Testis (tissue), 3 donors: ENCODE measurements around the gene TBC1D17. TPM values are rescaled to one million over a fixed set of nuclear protein-coding genes. Genes with fewer than 3 reads are reported as not detected.
A peak's percentile ranks its signal among the peaks of the same experiment; 100 is the strongest.

Source experiments
- DNase-seq: peaks from one replicate; pipeline ENCODE4 v3.0.0-alpha.2; 2019
- H3K27ac ChIP-seq, 2 donors: fragments of 200-600 bp; sonication (generic); one replicate each; pipeline ENCODE4 v1.5.1; 2019
- H3K27me3 ChIP-seq: fragments of 200-600 bp; sonication (generic); one replicate; pipeline ENCODE4 v1.5.1; 2019
- H3K36me3 ChIP-seq: fragments of 200-600 bp; sonication (generic); one replicate; pipeline ENCODE4 v1.5.1; 2017; ENCODE audit warnings: low read depth; ENCODE audit errors: missing control alignments
- H3K4me1 ChIP-seq: fragments of 200-600 bp; sonication (generic); one replicate; pipeline ENCODE4 v1.5.1; 2019
- H3K4me3 ChIP-seq, 2 donors: fragments of 200-600 bp; sonication (generic); one replicate each; pipeline ENCODE4 v1.5.1; 2017 to 2019
- H3K9me3 ChIP-seq: fragments of 200-600 bp; sonication (generic); one replicate; pipeline ENCODE4 v1.5.1; 2017
- CTCF ChIP-seq, 3 experiments: fragments of 450-650 bp in 2 of 3; fragments of 200-600 bp in 1 of 3; sonication (generic) in 1 of 3; IDR thresholded peaks; one replicate each; pipeline ENCODE4 v1.5.1; 2016 to 2019; ENCODE audit warnings: antibody characterized with exemption in 3 of 3, mild to moderate bottlenecking in 2 of 3, moderate library complexity in 1 of 3
- POLR2A ChIP-seq: fragments of 450-650 bp; IDR thresholded peaks from one replicate; pipeline ENCODE4 v1.6.1; 2017; ENCODE audit warnings: antibody characterized with exemption, mild to moderate bottlenecking, moderate library complexity
- WGBS, 2 donors: methylation state at CpG; one replicate each; pipeline ENCODE4 v1.1.5; 2018; 5-methylcytosine and 5-hydroxymethylcytosine counted together
- intact Hi-C: fragments of 100-400 bp; cut with DNase I; formaldehyde crosslinking; loops from one replicate; pipeline ENCODE4 v1.15.1; 2023; ENCODE audit warnings: low total_unique reads
- polyA plus RNA-seq: library from polyadenylated mRNA; stranded (reverse); fragments of 350-450 nt; fragmentation: Illumina TruSeq; extraction: RNeasy Lipid Tissue Mini Kit (QIAGEN cat#74804); gene quantifications from one replicate; pipeline ENCODE4 v1.2.3, GENCODE V29; 2014; ENCODE audit warnings: low read depth, low replicate concordance; ENCODE audit not compliant: insufficient read depth
- total RNA-seq, 2 donors: library from RNA; depleted of rRNA; stranded (reverse); fragments of >200 nt; gene quantifications; one replicate each; pipeline ENCODE4 v1.2.3, GENCODE V29; 2016

TBC1D17 gene
- total and polyA plus RNA-seq, 3 donors from 2014 or later, result 31.1 to 49.1 (median 47.2) TPM

GRCh38 chr19:49929611-49930482, 52.3 kb downstream of the TBC1D17 start:
- 2 to 3% methylated on average over 27 to 43 of the region's 43 CpGs for WGBS, 2 donors
- Histone ChIP-seq H3K36me3 (no peaks in the 10 kb centered on the region), H3K27me3 (no peaks in the 10 kb centered on the region), H3K9me3 (no peaks in the 10 kb centered on the region), H3K4me3 (peak overlapping the region; percentile 86 to 98), H3K4me1 (peaks cover 15% of the 10 kb centered on the region), H3K27ac (peak overlapping the region; percentile 93 to 96)
- TF ChIP-seq CTCF (IDR thresholded peaks at IDR 0.05) (no peak), POLR2A (no peak)
- intact Hi-C loops, result no loop called here
- DNase-seq, result peak; percentile 95

GRCh38 chr19:49930483-49931011, 53.0 kb downstream of the TBC1D17 start:
- peaks cover 14% of the 10 kb centered on the region for H3K4me1 ChIP-seq
- H3K36me3 ChIP-seq, result no peaks in the 10 kb centered on the region
- WGBS, 2 donors, result 34 to 43% methylated on average over 12 to 15 of the region's 15 CpGs
- peak overlapping the region; percentile 93 to 96 for H3K27ac ChIP-seq
- intact Hi-C loops, result no loop called here
- DNase-seq, result no peak
- H3K27me3 ChIP-seq, result no peaks in the 10 kb centered on the region
- no peaks in the 10 kb centered on the region for H3K9me3 ChIP-seq
- peak overlapping the region; percentile 86 to 98 for H3K4me3 ChIP-seq
- no peak for TF ChIP-seq CTCF (IDR thresholded peaks at IDR 0.05)
- no peak for TF ChIP-seq POLR2A

- DNase-seq, result no peak
- intact Hi-C loops, result no loop called here
- no peaks in the 10 kb centered on the region for H3K27me3 ChIP-seq
- TF ChIP-seq CTCF (IDR thresholded peaks at IDR 0.05), result no peak
- TF ChIP-seq POLR2A, result no peak
- H3K9me3 ChIP-seq, result no peaks in the 10 kb centered on the region
- no peak overlapping the region for H3K4me3 ChIP-seq
- peak overlapping the region in 1 of 2 donors; percentile 93 for H3K27ac ChIP-seq
- H3K36me3 ChIP-seq, result no peaks in the 10 kb centered on the region
- 82 to 91% methylated on average over 7 of the region's 7 CpGs for WGBS, 2 donors
- peaks cover 14% of the 10 kb centered on the region for H3K4me1 ChIP-seq
These were observed 54.0 kb downstream of the TBC1D17 start for GRCh38 chr19:49931293-49932040.

GRCh38 chr19:49932041-49932451, 54.5 kb downstream of the TBC1D17 start:
- H3K27ac ChIP-seq, result no peak overlapping the region
- no peaks in the 10 kb centered on the region for H3K27me3 ChIP-seq
- H3K36me3 ChIP-seq, result no peaks in the 10 kb centered on the region
- no peak for DNase-seq
- peaks cover 14% of the 10 kb centered on the region for H3K4me1 ChIP-seq
- TF ChIP-seq POLR2A (no peak), CTCF (IDR thresholded peaks at IDR 0.05) (no peak)
- H3K9me3 ChIP-seq, result no peaks in the 10 kb centered on the region
- WGBS, 2 donors, result 90 to 92% methylated on average over 5 of the region's 5 CpGs
- intact Hi-C loops, result no loop called here
- no peak overlapping the region for H3K4me3 ChIP-seq
